Measurements from ENCODE around the gene DCLRE1B.

DCLRE1B gene

DNA sequence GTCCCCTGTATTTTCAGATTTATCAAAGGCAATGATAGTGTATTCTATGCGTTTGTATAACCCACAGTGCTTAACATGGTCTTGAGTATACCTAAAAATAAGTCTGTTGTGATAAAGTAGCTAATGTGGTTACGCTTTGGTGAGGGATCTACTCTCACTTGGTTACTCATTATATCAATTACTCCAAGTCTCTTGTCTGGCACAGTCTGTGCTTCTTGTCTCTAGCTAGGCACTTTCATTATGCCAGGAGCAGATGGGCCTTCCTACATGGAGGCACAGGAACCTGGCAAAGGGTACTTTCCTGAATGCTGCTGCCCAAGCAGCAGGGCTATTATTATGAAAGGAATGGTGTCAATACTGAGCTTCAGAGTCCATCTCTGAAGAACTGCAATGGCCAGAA is 29.4 kb upstream of the DCLRE1B start (continued):
- no peak for TF ChIP-seq GLIS1 (tag by site-specific recombination; IDR thresholded peaks at IDR 0.05)
- no peak for TF ChIP-seq ZBTB17 (tag by site-specific recombination; IDR thresholded peaks at IDR 0.05)
- TF ChIP-seq, protein P1, sequence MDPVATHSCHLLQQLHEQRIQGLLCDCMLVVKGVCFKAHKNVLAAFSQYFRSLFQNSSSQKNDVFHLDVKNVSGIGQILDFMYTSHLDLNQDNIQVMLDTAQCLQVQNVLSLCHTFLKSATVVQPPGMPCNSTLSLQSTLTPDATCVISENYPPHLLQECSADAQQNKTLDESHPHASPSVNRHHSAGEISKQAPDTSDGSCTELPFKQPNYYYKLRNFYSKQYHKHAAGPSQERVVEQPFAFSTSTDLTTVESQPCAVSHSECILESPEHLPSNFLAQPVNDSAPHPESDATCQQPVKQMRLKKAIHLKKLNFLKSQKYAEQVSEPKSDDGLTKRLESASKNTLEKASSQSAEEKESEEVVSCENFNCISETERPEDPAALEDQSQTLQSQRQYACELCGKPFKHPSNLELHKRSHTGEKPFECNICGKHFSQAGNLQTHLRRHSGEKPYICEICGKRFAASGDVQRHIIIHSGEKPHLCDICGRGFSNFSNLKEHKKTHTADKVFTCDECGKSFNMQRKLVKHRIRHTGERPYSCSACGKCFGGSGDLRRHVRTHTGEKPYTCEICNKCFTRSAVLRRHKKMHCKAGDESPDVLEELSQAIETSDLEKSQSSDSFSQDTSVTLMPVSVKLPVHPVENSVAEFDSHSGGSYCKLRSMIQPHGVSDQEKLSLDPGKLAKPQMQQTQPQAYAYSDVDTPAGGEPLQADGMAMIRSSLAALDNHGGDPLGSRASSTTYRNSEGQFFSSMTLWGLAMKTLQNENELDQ (tag by site-specific recombination; IDR thresholded peaks at IDR 0.05; ENCODE audit: low read depth): no peak
- TF ChIP-seq ZNF354C (tag by site-specific recombination; IDR thresholded peaks at IDR 0.05; ENCODE audit: borderline replicate concordance, low read depth): no peak
- TF ChIP-seq GLIS2 (tag by site-specific recombination; IDR thresholded peaks at IDR 0.05): no peak

DNA sequence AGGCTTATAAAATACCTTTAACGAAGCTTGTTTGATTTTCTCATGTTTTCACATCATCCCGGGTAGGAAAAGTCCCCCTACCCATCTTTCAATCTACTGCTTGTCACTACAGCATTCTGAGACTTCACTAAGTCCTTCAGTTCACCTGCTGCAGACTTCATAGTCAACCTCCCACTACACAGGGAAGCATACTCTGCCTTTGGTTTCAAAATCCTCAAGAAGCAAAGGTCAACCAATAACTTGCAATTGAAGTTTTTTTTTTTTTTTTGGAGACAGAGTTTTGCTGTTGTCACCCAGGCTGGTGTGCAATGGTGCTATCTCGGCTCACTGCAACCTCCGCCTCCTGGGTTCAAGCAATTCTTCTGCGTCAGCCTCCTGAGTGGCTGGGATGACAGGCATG is 28.9 kb upstream of the DCLRE1B start:
- CTCF ChIA-PET: interaction anchor here (0.6 kb wide), 1 partner anchor 1205 kb away, joined by 4 read pairs; no protein-coding TSS in a partner anchor
- Histone ChIP-seq H3K36me3 (ENCODE audit: control insufficient read depth in 2 of 2, insufficient read depth in 1 of 2, low read length in 2 of 2) (no peaks in the 10 kb centered on the region), H3K9me3 (ENCODE audit: control insufficient read depth, insufficient read depth, low read depth, low read length) (no peaks in the 10 kb centered on the region), H3K4me3 (ENCODE audit: low read depth, low read length) (no peak overlapping the region), H3K27ac (ENCODE audit: extremely low read depth, low read depth, low read length) (no peak overlapping the region), H3K4me1 (ENCODE audit: control insufficient read depth, insufficient read depth, low read length) (no peaks in the 10 kb centered on the region)
- no peak for TF ChIP-seq ZBTB7A (tag by site-specific recombination; IDR thresholded peaks at IDR 0.05; ENCODE audit: low read depth)
- TF ChIP-seq, protein P2, sequence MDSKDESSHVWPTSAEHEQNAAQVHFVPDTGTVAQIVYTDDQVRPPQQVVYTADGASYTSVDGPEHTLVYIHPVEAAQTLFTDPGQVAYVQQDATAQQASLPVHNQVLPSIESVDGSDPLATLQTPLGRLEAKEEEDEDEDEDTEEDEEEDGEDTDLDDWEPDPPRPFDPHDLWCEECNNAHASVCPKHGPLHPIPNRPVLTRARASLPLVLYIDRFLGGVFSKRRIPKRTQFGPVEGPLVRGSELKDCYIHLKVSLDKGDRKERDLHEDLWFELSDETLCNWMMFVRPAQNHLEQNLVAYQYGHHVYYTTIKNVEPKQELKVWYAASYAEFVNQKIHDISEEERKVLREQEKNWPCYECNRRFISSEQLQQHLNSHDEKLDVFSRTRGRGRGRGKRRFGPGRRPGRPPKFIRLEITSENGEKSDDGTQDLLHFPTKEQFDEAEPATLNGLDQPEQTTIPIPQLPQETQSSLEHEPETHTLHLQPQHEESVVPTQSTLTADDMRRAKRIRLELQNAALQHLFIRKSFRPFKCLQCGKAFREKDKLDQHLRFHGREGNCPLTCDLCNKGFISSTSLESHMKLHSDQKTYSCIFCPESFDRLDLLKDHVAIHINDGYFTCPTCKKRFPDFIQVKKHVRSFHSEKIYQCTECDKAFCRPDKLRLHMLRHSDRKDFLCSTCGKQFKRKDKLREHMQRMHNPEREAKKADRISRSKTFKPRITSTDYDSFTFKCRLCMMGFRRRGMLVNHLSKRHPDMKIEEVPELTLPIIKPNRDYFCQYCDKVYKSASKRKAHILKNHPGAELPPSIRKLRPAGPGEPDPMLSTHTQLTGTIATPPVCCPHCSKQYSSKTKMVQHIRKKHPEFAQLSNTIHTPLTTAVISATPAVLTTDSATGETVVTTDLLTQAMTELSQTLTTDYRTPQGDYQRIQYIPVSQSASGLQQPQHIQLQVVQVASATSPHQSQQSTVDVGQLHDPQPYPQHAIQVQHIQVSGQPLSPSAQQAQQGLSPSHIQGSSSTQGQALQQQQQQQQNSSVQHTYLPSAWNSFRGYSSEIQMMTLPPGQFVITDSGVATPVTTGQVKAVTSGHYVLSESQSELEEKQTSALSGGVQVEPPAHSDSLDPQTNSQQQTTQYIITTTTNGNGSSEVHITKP (tag by site-specific recombination; IDR thresholded peaks at IDR 0.05): no peak
- TF ChIP-seq, protein P3, sequence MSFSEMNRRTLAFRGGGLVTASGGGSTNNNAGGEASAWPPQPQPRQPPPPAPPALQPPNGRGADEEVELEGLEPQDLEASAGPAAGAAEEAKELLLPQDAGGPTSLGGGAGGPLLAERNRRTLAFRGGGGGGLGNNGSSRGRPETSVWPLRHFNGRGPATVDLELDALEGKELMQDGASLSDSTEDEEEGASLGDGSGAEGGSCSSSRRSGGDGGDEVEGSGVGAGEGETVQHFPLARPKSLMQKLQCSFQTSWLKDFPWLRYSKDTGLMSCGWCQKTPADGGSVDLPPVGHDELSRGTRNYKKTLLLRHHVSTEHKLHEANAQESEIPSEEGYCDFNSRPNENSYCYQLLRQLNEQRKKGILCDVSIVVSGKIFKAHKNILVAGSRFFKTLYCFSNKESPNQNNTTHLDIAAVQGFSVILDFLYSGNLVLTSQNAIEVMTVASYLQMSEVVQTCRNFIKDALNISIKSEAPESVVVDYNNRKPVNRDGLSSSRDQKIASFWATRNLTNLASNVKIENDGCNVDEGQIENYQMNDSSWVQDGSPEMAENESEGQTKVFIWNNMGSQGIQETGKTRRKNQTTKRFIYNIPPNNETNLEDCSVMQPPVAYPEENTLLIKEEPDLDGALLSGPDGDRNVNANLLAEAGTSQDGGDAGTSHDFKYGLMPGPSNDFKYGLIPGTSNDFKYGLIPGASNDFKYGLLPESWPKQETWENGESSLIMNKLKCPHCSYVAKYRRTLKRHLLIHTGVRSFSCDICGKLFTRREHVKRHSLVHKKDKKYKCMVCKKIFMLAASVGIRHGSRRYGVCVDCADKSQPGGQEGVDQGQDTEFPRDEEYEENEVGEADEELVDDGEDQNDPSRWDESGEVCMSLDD (tag by site-specific recombination; IDR thresholded peaks at IDR 0.05): no peak
- TF ChIP-seq ZNF670 (tag by site-specific recombination; IDR thresholded peaks at IDR 0.05; ENCODE audit: low read depth): no peak
- POLR2A ChIA-PET: no interaction called here

DNA sequence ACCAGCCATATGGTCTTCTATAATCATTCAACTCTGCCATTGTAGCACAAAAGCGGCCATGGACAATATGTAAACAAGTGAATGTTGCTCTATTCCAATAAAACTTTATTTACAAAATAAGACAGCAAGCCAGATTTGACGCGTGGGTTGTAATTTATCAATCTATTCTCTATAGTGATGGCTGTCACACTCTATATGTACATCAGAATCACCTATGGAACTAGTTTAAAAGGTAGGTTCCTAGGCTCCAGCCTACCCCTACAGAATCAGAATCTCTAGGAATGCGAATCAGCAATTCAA is 25.4 kb upstream of the DCLRE1B start:
- CTCF ChIA-PET: no interaction called here
- Histone ChIP-seq H3K9me3 (ENCODE audit: control insufficient read depth, insufficient read depth, low read depth, low read length) (no peaks in the 10 kb centered on the region), H3K4me1 (ENCODE audit: control insufficient read depth, insufficient read depth, low read length) (no peaks in the 10 kb centered on the region), H3K4me3 (ENCODE audit: low read depth, low read length) (no peak overlapping the region), H3K27ac (ENCODE audit: extremely low read depth, low read depth, low read length) (no peak overlapping the region), H3K36me3 (ENCODE audit: control insufficient read depth in 2 of 2, insufficient read depth in 1 of 2, low read length in 2 of 2) (no peaks in the 10 kb centered on the region)
- POLR2A ChIA-PET: no interaction called here
- TF ChIP-seq ZNF571 (tag by site-specific recombination; IDR thresholded peaks at IDR 0.05): no peak
- TF ChIP-seq, protein P4, sequence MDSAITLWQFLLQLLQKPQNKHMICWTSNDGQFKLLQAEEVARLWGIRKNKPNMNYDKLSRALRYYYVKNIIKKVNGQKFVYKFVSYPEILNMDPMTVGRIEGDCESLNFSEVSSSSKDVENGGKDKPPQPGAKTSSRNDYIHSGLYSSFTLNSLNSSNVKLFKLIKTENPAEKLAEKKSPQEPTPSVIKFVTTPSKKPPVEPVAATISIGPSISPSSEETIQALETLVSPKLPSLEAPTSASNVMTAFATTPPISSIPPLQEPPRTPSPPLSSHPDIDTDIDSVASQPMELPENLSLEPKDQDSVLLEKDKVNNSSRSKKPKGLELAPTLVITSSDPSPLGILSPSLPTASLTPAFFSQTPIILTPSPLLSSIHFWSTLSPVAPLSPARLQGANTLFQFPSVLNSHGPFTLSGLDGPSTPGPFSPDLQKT (IDR thresholded peaks at IDR 0.05; ENCODE audit: borderline replicate concordance, low read depth, low read length): no peak
- TF ChIP-seq, protein P5, sequence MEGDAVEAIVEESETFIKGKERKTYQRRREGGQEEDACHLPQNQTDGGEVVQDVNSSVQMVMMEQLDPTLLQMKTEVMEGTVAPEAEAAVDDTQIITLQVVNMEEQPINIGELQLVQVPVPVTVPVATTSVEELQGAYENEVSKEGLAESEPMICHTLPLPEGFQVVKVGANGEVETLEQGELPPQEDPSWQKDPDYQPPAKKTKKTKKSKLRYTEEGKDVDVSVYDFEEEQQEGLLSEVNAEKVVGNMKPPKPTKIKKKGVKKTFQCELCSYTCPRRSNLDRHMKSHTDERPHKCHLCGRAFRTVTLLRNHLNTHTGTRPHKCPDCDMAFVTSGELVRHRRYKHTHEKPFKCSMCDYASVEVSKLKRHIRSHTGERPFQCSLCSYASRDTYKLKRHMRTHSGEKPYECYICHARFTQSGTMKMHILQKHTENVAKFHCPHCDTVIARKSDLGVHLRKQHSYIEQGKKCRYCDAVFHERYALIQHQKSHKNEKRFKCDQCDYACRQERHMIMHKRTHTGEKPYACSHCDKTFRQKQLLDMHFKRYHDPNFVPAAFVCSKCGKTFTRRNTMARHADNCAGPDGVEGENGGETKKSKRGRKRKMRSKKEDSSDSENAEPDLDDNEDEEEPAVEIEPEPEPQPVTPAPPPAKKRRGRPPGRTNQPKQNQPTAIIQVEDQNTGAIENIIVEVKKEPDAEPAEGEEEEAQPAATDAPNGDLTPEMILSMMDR (tag by site-specific recombination; IDR thresholded peaks at IDR 0.05): no peak
- no peak for TF ChIP-seq ZNF510 (tag by site-specific recombination; IDR thresholded peaks at IDR 0.05; ENCODE audit: insufficient replicate concordance)
- TF ChIP-seq ZNF624 (tag by site-specific recombination; IDR thresholded peaks at IDR 0.05): no peak
- no peak for TF ChIP-seq ZNF112 (tag by site-specific recombination; IDR thresholded peaks at IDR 0.05)
- no peak for TF ChIP-seq RBAK (tag by site-specific recombination; IDR thresholded peaks at IDR 0.05)

All from HEK293 (cell line).